ENCODE data around the gene YRDC.
"Not testable (repeated sequence)": the region's sequence is repeated elsewhere in the genome, so short reads cannot be mapped to it uniquely, and the experiment has no call there.

The YRDC gene

GRCh38 chr1:37817481-37817880 lies 9.5 kb upstream of the YRDC start:
- no peak for DNase-seq

- DNase-seq, result no peak
Observed at GRCh38 chr1:37814252-37814651, 6.2 kb upstream of the YRDC start.

GRCh38 chr1:37813529-37814145 lies 5.6 kb upstream of the YRDC start:
- DNase-seq, result no peak

GRCh38 chr1:37811027-37811655 lies 3.1 kb upstream of the YRDC start:
- peak; percentile 80 for DNase-seq

GRCh38 chr1:37809942-37810341 lies 1.9 kb upstream of the YRDC start:
- DNase-seq, result no peak

GRCh38 chr1:37808369-37809319 lies 636 bp upstream of the YRDC start:
- peak; percentile 75 for DNase-seq

- no peak for DNase-seq
Observed at GRCh38 chr1:37807220-37807554, 821 bp downstream of the YRDC start.

GRCh38 chr1:37802439-37802838 lies 5.6 kb downstream of the YRDC start:
- DNase-seq, result no peak

- DNase-seq, result no peak
Observed at GRCh38 chr1:37797750-37798345, 10.2 kb downstream of the YRDC start.

GRCh38 chr1:37795340-37796125 lies 12.5 kb downstream of the YRDC start:
- DNase-seq, result peak; percentile 50

GRCh38 chr1:37794372-37795339 lies 13.4 kb downstream of the YRDC start:
- DNase-seq, result no peak

- DNase-seq, result peak; percentile 54
Observed at GRCh38 chr1:37793773-37794371, 14.1 kb downstream of the YRDC start, which contains the start of gene MANEAL. Gene MANEAL (plus strand): TSS chr1:37793847. CDS start chr1:37794183, 336 bp downstream.

GRCh38 chr1:37792943-37793686 lies 14.9 kb downstream of the YRDC start:
- DNase-seq, result no peak

- no peak for DNase-seq
Observed at GRCh38 chr1:37782491-37782890, 25.5 kb downstream of the YRDC start.

GRCh38 chr1:37778654-37779053 lies 29.4 kb downstream of the YRDC start:
- no peak for DNase-seq

- no peak for DNase-seq
Observed at GRCh38 chr1:37776946-37777516, 31.0 kb downstream of the YRDC start.

- DNase-seq, result not testable (repeated sequence)
Observed at GRCh38 chr1:37771440-37771839, 36.6 kb downstream of the YRDC start.

- no peak for DNase-seq
Observed at GRCh38 chr1:37767488-37767887, 40.5 kb downstream of the YRDC start.

- no peak for DNase-seq
Observed at GRCh38 chr1:37765916-37766664, 41.9 kb downstream of the YRDC start.

All from fibroblast of skin of right biceps (primary cell).